ENCODE results near the gene SORCS3.

SORCS3 gene

DNA sequence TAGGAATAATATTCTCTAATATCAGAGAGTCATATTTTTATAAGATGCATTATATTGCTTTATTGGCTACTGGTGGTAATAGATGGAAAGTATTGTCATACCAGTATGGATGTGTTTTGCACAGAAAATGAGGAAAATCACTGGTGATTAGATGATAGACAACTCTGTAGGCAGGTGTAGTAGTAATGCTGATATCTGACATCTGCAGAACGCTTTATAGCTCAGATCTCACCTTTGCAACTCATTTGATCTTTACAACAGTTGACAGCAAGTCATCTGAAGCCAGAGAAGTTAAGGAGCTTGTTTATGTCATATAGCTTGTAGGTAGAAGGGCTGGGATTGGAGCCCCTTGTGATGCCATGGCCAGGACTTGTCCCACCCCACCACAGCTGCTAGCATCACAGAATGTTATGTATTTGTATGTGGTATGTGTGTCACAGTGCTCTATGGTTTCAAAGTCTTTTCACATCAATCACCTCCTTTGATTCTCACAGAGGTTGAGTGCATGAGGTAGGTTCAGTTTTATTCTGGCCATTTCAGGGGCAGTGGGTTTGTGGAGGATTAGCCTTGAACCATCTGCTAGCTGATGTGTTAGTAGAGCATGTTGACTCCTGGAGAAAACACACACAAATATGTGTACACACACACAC, 140.0 kb downstream of the SORCS3 start:
- no peaks in the 10 kb centered on the region for H3K27me3 ChIP-seq
- H3K4me2 ChIP-seq, result no peak overlapping the region
- no peak for TF ChIP-seq Cebpa-rat (IDR thresholded peaks at IDR 0.05)
- no peaks in the 10 kb centered on the region for H3K9me3 ChIP-seq (replicated peaks in 1 of 11)
- no peak overlapping the region for H3K4me3 ChIP-seq
- no peaks in the 10 kb centered on the region for H3K4me1 ChIP-seq
- no peaks in the 10 kb centered on the region for H4K20me1 ChIP-seq
- H3K27ac ChIP-seq, result no peak overlapping the region
- no peaks in the 10 kb centered on the region for H3K36me3 ChIP-seq
- no peak overlapping the region for H3K9ac ChIP-seq

GRCh38 chr10:104784452-104784851, 143.4 kb downstream of the SORCS3 start:
- no peaks in the 10 kb centered on the region for H4K20me1 ChIP-seq
- no peak overlapping the region for H3K27ac ChIP-seq
- no peak overlapping the region for H3K4me2 ChIP-seq
- H3K9ac ChIP-seq, result no peak overlapping the region
- H3K27me3 ChIP-seq, result no peaks in the 10 kb centered on the region
- TF ChIP-seq Cebpa-rat (IDR thresholded peaks at IDR 0.05), result no peak
- no peaks in the 10 kb centered on the region for H3K36me3 ChIP-seq
- H3K4me3 ChIP-seq, result no peak overlapping the region
- 0 out of 22 replicates have a peak, but pooled peaks cover 0 to 4% (median 0%) of the 10 kb centered on the region in 11 experiments for H3K9me3 ChIP-seq (replicated peaks in 1 of 11)
- H3K4me1 ChIP-seq, result no peaks in the 10 kb centered on the region

GRCh38 chr10:104791471-104791870, 150.4 kb downstream of the SORCS3 start:
- Histone ChIP-seq H3K9ac (no peak overlapping the region), H3K36me3 (no peaks in the 10 kb centered on the region), H3K4me3 (no peak overlapping the region), H4K20me1 (no peaks in the 10 kb centered on the region), H3K4me2 (no peak overlapping the region), H3K27ac (no peak overlapping the region), H3K27me3 (no peaks in the 10 kb centered on the region), H3K4me1 (peaks cover 0 to 7% (median 0%) of the 10 kb centered on the region in 10 experiments; a peak in 5 of 20 replicates), H3K9me3 (replicated peaks in 1 of 11) (0 out of 22 replicates have a peak, but pooled peaks cover 0 to 4% (median 0%) of the 10 kb centered on the region in 11 experiments)
- no peak for TF ChIP-seq Cebpa-rat (IDR thresholded peaks at IDR 0.05)

GRCh38 chr10:104795411-104795810, 154.3 kb downstream of the SORCS3 start:
- Histone ChIP-seq H4K20me1 (no peaks in the 10 kb centered on the region), H3K27ac (no peak overlapping the region), H3K27me3 (no peaks in the 10 kb centered on the region), H3K4me2 (no peak overlapping the region), H3K36me3 (no peaks in the 10 kb centered on the region), H3K4me1 (no peaks in the 10 kb centered on the region; a peak in 1 of 20 replicates), H3K9me3 (replicated peaks in 1 of 11) (no peaks in the 10 kb centered on the region), H3K4me3 (no peak overlapping the region), H3K9ac (no peak overlapping the region)
- no peak for TF ChIP-seq Cebpa-rat (IDR thresholded peaks at IDR 0.05)

- Histone ChIP-seq H3K4me1 (no peaks in the 10 kb centered on the region), H3K27me3 (no peaks in the 10 kb centered on the region), H3K4me3 (no peak overlapping the region), H3K9me3 (replicated peaks in 1 of 11) (no peaks in the 10 kb centered on the region), H3K4me2 (no peak overlapping the region), H4K20me1 (no peaks in the 10 kb centered on the region), H3K9ac (no peak overlapping the region), H3K27ac (no peak overlapping the region), H3K36me3 (no peaks in the 10 kb centered on the region)
- no peak for TF ChIP-seq Cebpa-rat (IDR thresholded peaks at IDR 0.05)
These were observed 155.7 kb downstream of the SORCS3 start for GRCh38 chr10:104796823-104797222.

- H3K9ac ChIP-seq, result no peak overlapping the region
- no peak overlapping the region for H3K4me3 ChIP-seq
- H3K4me2 ChIP-seq, result no peak overlapping the region
- no peak overlapping the region for H3K27ac ChIP-seq
- no peak for TF ChIP-seq Cebpa-rat (IDR thresholded peaks at IDR 0.05)
- H3K27me3 ChIP-seq, result no peaks in the 10 kb centered on the region
- peaks cover 0 to 5% (median 2%) of the 10 kb centered on the region in 10 experiments; a peak in 8 of 20 replicates for H3K4me1 ChIP-seq
- H3K36me3 ChIP-seq, result no peaks in the 10 kb centered on the region
- H4K20me1 ChIP-seq, result no peaks in the 10 kb centered on the region
- H3K9me3 ChIP-seq (replicated peaks in 1 of 11), result peaks cover 0 to 10% (median 0%) of the 10 kb centered on the region in 11 experiments; a peak in 5 of 22 replicates
These were observed 161.9 kb downstream of the SORCS3 start for GRCh38 chr10:104802941-104803340.

DNA sequence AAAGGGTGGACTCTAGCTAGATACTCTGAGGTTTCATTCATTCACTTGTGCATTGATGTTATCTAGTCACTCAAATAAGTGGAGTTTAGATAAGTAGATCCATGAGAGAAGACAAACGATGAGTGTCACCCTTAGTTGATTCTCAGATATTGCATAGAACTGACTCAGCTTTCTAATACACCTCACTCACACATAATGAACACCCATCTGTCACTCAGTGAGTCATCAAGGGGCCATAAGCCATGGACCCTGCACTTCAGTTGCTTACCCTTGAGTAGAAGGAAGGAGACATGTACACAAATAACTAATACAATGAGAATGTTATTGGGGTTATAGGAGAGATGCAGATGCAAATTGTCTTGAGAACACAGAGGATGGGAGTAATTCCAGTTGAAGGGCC, 163.8 kb downstream of the SORCS3 start:
- Histone ChIP-seq H3K4me2 (no peak overlapping the region), H3K36me3 (no peaks in the 10 kb centered on the region), H3K27ac (no peak overlapping the region), H3K27me3 (no peaks in the 10 kb centered on the region), H3K4me1 (peaks cover 8 to 25% (median 19%) of the 10 kb centered on the region in 10 experiments; a peak in 19 of 20 replicates), H4K20me1 (no peaks in the 10 kb centered on the region), H3K9ac (no peak overlapping the region), H3K9me3 (replicated peaks in 1 of 11) (peaks cover 0 to 10% (median 3%) of the 10 kb centered on the region in 11 experiments; a peak in 5 of 22 replicates), H3K4me3 (no peak overlapping the region)
- TF ChIP-seq Cebpa-rat (IDR thresholded peaks at IDR 0.05), result no peak

- TF ChIP-seq Cebpa-rat (IDR thresholded peaks at IDR 0.05), result no peak
- peaks cover 0 to 10% (median 3%) of the 10 kb centered on the region in 11 experiments; a peak in 5 of 22 replicates for H3K9me3 ChIP-seq (replicated peaks in 1 of 11)
- H3K4me2 ChIP-seq, result no peak overlapping the region
- H3K27me3 ChIP-seq, result no peaks in the 10 kb centered on the region
- no peaks in the 10 kb centered on the region for H3K36me3 ChIP-seq
- H4K20me1 ChIP-seq, result no peaks in the 10 kb centered on the region
- peaks cover 8 to 42% (median 35%) of the 10 kb centered on the region in 10 experiments; a peak in 19 of 20 replicates for H3K4me1 ChIP-seq
- no peak overlapping the region for H3K27ac ChIP-seq
- no peak overlapping the region for H3K4me3 ChIP-seq
- H3K9ac ChIP-seq, result no peak overlapping the region
These were observed 165.7 kb downstream of the SORCS3 start for GRCh38 chr10:104806801-104807200.

DNA sequence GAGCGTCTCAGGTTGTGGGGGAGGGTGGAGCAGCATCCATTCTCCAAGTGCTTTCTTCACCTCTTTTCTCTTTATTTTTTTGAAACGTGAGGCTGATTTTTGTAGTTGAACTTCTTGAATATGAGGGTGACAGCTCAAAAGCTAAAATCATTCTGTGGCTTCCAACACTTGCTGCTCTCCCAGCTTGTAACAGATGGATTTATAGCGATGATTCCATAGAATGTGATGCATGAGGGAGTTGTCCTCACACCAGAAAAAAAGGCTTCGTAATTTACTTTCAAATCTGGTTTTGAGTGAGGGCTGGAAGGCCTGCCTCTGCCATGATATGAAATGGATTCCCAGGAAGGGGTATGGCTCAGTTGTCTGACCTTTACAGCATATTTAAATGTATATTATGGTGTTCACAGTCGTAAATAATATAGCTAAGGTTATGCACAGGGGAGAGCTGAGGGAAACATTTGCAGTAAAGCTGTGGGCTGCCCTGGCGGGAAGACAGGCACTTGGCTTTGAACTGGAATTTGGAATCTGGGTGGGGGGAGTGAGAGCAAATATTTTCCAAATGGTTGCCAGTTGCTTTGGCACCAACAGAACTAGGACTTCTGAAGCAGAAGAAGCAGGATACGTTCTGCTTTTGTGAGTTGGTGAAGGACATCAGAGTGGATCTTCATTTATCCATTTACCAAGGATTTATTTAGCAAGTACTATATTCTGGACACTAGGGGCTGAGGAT, 166.7 kb downstream of the SORCS3 start:
- Histone ChIP-seq H3K4me2 (peak overlapping the region in 5 of 11 experiments; percentile 66 to 86 (median 82); a peak in 6 of 22 replicates), H3K27ac (peak overlapping the region in 3 of 11 experiments; percentile 85 to 90 (median 86); a peak in 6 of 22 replicates), H3K9ac (no peak overlapping the region), H3K4me3 (no peak overlapping the region), H4K20me1 (no peaks in the 10 kb centered on the region), H3K36me3 (no peaks in the 10 kb centered on the region), H3K27me3 (no peaks in the 10 kb centered on the region), H3K4me1 (peaks cover 8 to 43% (median 36%) of the 10 kb centered on the region in 10 experiments; a peak in 19 of 20 replicates), H3K9me3 (replicated peaks in 1 of 11) (peaks cover 0 to 10% (median 3%) of the 10 kb centered on the region in 11 experiments; a peak in 5 of 22 replicates)
- no peak for TF ChIP-seq Cebpa-rat (IDR thresholded peaks at IDR 0.05)
